ENCODE measurements around the gene AACS.

Gene AACS

DNA sequence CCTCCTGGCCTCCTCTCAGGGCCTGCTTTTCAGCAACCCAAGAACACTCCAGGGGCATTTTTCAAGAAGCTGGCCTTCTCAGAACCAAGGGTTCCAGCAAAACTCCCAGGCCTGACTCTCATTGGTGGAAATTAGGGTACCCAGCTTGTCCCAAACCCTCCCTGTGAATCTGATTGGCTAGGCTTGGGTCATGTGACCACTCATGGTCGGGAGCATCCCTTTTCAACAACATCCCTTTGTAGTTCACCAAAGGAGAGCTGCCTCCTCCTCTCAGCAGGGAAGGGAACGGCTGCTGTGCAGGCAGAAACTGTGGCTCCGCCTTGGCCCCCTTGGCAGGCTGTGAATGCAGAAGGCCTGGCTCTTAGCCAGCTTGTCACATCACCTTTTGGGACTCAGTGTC, 94.5 kb downstream of the AACS start:
- no peak for DNase-seq

DNA sequence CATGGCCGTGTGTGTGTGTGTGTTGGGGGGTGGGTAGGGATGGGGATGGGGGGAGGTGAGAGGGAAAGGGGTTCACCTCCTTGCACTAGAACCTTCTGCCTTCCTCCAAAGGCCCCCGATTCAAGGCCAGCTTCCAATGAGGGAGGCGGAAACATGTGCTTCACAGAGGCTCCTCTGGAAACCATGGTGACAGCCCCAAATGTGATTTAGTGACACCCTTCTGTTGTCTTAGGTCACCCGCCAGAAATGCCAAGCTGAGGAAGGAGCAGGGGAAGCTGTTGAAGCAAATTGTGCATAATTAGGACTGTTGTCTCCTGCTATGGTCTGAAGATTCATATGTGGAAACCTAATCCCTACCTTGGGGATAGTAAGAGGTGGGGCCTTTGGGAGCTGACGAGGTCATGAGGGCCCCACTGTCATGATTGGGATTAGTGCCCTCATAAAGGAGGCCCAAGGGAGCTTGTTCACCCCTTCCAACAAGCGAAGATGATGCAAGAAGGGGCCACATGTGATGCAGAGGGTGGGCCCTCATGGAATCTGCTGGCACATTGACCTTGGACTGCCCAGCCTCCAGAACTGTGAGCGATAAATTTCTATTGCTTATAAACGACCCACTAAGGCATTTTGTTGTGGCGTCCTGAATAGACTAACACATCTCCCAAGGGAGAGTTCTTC, 95.2 kb downstream of the AACS start:
- no peak for DNase-seq

DNA sequence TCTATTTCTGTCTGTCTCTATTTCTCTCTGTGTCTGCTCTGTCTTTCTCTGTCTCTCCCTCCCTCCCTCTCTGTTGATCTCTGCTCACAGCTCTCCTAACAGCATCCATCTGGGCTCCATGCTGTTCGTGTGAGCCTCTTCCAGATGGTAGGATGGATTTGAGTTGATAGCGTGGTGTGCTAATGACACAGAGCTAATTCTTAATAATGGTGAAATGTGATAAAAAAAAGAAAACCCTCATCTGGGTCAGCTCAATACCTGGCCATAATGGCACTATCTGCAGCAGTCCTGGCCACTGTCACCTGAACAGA, 96.4 kb downstream of the AACS start:
- no peak for DNase-seq

DNA sequence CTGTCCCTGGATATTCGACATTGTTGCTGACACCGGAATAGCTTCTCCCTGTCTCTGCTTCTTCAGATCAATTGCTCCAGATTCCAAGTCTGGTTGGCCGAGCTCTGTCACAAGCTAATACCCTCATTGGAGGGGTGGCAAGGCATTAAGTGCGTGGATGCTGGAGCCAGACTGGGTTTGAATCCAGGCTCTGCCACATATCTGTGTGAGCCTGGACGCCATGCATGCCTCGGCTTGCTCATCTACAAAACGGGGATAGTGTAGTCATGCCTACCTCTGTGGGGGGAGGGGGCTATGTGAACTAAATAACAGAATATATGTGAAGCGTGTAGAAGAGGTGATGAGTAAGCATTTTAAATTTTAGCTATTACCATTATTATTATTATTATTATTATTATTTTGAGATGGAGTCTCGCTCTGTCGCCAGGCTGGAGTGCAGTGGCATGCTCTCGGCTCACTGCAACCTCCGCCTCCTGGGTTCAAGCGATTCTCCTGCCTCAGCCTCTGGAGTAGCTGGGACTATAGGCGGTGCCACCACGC, 97.3 kb downstream of the AACS start:
- no peak for DNase-seq

DNA sequence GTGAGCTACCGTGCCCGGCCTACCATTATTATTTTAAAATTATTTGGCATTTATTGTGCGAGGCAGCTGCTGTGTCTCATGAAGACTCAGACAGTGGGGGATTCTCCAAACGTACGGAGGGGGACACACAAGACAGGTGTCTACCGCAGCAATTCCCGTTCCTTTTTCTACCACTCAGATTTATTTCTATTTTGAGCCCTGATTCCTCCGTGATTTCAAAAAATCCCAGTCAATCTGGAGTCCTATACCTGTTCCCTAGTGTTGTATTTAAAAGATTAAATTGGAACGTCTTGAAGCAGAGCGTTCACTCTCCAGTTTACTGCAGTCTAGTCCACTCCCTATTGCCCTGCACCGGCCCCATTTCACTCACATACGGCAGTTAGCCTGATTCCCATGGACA, 97.9 kb downstream of the AACS start:
- no peak for DNase-seq

DNA sequence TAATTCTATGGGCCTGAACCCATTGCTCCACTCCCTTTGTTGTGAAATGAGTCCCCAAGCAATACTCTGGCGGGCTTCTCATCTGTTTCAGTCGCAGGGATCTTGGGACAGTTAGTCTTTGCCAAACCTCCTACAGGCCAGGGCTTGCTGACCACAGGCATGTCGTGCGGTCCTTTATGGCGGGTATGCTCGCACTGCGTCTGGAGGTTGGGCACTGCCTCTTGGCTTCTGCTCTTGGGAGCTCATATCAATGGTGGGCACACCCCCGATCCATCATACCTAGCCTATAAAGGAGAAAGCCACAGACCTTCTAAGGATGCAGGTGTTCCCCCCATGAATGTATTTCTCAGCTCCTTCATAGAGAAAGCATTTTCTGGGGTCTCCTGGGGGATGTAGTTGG, 99.3 kb downstream of the AACS start:
- no peak for DNase-seq

DNA sequence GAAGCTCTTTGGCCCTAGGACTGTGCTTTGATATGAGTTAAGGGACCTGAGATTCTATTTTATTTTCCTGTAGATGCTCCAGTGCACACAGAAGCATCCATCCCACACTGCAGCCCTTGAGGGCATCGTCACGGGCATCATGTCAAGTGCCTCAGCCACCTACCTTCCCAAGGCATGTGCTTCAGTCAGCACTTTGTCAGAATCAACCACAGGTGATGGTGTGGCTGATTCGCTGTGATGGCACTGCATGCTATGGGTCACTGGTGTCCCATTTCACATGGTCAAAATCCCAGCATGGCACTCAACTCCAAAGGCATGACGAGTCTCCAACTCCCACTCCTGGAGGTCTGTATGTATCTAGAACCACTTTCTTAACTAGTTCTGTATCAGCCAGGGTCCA, 100.8 kb downstream of the AACS start:
- no peak for DNase-seq

DNA sequence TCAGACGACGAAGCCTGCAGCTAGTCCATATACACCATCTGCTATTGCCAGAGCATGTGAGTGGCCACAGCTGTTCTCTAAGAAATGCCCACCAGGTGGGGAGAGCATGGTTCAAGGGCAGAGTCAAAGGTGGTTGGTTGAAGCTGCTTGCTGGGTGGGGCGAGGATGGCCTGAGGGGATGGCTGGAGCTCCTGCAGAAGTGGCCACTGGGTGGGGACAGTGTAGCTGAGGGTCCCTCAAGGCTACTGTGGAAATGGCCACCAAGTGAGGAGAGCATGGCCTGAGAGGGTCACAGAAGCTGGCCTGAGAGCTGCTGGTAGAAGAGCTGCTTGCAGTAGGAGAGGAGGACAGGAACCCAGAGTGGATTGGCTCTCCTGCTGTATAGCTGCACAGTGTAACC, 102.4 kb downstream of the AACS start:
- no peak for DNase-seq

DNA sequence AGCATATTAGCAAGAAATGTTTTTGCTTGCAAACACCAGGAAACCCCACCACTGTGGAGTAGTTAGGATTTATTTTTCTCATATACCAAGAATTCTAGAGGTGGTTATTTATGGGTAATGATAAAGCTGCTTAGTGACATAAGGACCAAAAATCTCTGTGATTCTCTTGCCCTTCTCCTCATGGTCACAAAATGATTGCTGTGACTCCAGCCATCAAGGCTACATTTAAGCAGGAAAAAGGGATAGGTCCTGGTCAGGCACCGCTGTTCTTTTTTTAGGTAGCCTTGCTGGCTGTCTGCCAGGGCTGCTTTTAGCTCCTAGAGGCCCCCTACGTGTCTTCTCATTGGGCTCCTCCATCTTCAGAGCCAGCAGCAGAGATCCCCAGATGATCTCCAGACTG, 104.2 kb downstream of the AACS start:
- DNase-seq, result no peak

DNA sequence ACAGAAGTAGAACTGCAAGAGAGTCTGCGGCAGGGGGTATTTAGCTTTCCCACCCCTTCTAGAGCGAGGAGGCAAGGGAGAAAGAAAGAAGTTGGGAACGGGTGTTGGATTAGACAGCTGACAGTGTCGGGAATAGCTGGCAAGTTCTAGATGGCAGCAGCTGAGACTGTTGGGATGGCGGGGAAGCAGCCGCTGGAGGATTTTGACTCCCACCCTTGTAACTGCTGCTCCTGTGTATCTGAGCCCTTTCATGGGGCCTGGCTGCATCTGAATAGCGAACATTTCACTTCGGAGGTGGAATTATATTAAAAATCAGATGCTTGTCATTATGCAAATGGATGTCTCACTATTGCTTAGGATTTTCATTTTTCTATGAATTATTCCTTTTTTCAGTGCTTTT, 104.6 kb downstream of the AACS start:
- DNase-seq, result no peak

DNA sequence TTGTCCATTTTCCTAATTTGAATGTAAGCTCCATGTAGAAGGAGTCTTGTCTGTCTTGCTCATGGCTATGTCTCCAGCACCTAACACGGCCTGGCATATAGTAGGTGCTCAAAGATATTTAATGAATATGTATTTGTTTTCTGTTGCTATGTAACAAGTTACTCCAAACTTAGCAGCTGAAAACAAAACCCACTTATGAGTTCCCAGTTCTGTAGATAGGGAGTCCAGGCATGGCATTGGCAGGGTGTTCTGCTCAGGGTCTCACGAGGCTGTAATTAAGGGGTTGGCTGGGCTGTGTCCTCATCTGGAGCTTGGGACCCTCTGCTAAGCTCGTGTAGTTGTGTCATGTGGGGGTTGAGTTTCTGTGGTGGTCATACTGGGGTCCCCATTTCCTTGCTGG, 106.0 kb downstream of the AACS start:
- DNase-seq, result no peak

DNA sequence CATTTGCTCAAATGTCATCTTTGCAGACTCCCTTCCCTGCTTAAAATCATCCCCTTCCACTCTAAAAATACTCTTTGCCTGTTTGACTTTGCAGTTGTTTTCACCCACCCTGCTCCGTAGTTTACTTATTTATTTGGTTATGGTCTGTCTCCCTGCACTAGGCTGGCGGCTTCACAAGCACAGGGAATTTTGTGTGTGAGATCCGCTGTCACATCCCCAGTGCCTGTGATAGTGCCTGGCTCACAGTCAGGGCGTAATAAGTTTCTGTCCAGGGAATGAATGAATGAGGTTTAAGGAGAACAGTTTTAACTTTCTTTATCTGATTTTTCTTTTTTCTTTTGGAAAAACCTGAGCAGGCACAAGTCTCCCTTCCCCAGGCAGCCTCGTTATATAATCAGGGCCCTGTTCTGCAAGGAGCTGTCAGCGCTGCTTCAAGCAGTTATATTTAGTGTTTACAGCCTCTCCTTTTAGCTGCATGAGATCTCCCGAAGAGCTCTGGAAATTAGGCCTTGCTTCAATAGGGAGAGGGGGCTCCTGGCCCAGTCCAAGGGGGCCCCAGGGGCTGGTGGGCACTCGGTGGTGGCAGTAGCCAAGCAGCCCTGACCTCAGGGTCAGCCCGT, 107.1 kb downstream of the AACS start:
- no peak for DNase-seq

DNA sequence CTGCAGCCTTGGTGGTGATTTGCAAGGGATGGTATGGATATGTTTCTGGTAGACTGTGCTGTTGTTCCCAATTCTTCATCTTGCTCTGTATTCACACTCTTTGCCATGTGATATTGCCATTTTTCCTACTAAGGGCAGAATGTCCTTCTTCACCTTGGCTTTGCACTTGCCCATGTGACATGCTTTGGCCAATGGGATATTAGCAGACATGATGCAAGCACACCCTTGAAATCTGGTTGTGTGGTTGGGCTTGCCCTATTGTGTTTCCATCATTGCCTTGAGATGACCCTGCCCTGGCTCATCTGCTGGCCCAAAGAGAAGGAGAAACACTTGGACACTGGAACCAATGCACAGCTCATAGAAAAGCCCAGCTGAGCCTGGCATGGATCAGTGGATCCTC, 110.3 kb downstream of the AACS start:
- no peak for DNase-seq

DNA sequence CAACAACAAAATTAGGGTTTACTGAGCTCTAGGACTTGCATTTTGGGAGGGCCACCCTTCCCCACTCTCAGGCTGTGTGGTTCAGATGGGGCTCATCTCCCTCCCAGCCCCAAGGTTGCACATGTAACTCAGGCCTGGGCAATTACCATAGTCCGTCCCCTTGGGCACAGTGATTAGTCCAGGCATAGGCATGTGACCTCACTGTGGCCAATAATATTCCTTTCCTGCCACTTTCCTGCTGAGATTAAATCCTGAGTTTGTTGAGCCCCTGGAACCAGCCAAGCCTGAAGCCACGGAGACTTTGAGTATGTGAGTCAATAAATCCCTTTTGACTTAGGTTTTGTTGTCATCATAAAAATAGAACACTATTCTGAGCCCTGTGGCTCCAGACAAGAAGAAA, 113.0 kb downstream of the AACS start:
- no peak for DNase-seq

DNA sequence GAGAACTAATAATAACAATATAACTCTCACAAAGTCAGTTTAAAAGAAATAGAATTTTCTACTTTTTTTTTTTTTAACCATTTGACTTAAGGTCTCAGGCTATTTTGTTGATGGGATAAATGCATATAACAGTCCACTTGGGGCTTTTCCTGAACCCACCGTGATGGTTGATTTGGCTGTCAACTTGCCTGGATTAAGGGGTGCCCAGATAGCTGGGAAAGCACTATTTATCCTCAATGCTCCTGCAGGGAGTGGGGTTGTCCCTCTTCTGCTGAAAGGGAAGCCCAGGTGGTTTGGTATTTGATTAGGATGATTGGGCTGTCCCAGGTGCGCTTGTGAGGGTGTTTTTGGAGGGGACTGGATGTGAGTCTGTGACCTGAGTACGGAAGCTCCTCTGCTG, 114.9 kb downstream of the AACS start:
- DNase-seq, result no peak

DNA sequence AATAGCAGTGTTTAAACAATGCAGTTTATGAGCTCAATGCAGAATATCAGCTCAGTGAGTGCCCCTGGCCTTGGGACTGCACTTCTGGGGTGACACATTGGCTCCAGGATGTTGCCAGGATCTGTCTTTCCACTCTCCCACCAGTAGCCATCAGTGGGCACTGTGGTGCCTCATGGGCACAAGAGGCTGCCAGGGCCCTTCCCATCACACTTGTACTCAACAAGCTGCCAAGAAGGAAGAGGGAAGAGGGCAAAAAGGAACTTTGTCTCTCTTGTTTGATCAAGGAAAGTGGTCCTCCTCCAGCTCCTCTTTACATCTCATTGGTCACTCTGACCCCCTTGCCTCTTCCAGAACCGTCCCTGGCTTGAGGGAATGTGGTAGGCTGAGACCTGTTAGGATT, 115.9 kb downstream of the AACS start:
- DNase-seq, result no peak

DNA sequence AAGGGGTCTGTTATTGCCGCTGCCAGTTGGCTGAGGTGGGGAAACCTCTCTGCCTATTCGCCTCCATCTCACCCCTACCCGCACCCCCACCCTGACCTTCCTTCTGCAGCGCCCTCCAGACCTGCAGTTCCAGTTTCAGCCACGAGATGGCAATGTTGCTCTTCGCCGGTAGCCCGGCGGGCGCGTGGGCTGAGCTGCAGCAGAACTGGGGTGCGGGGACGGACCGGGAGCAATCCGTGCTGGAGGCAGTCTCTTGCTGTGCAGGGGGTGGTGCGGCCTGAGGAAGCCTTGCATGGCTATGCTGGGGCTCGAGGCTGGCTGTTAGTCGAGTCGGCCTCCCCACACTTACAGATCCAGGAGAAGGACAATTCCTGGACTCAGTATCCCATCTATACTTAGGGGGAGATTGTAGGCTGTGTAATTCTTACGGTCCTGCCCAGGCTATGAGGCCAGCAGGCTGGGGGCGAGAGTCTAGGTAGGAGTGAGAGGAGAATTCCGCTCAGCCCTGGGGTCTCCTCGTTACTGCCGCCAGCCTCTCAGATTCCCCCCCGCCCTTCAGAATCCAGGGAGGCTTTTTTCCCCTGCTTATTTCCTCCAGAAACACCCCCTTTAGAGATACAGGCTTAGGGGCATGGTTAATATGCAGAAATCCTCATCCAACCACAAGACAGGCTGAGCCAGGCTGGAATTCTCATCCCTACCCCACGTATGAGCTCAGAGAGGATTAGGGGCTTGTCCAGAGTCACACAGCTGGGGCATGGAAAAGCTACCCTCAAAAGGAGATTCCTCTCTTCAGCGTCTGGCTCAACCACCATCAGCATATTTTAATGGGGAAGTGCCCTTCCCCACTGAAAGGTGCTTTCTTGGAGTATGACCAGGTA, 118.2 kb downstream of the AACS start:
- peak; percentile 58 for DNase-seq

DNA sequence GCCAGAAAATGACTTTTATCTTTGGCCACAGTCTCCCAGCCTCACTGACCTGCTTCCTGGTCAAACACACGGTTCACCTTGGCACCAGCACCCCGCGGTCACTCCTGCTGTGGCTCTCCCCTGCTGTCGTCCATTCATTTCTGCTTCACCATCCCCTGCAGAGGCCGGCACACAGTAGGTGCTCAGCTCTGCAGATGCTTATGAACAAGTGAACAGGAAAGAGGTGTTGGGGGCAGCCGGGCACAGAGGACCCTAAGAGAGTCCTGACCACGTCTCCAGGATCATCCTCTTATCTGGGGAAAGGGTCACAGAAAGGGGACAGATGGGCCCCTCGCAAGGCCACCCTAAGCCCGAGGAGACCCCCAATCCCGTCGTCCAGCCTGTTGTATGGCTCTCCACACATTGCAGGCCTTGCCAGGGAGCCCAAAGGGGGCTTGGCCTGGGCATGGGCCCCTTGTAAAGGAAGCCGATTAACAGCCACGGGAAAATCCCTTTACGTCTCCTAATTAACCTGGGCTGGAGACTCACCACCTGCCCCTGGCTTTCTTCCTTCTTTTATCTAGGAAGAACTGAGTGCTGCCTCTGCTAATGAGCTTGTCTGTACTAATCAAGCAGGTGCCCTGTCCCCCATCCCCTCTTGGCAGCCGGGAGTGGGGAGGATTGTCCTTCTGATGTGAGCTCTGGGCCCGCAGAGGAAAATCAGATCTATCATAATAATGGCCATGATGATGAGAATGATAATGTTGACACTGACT, 119.2 kb downstream of the AACS start:
- DNase-seq, result no peak

DNA sequence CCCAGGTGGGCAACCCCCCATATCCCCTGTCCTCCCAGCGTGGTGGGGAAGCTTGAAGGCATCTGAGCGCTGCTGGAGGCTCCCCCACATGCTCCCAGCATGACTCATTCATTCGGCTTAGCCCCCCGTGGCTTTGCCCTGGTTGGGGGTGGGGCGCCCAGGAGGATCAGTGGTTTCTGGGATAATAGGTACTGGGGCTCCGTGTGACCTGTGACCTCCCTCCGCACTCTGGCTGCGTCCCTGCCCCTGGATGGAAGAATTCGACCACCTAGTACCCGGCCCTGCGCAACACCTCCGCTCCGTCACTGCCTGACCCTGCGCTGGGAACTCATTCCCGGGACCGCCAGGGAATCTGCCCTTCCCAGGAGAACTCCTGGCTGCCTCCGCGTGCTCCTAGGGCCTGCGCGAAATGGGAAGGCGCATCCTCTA, 120.1 kb downstream of the AACS start:
- no peak for DNase-seq

DNA sequence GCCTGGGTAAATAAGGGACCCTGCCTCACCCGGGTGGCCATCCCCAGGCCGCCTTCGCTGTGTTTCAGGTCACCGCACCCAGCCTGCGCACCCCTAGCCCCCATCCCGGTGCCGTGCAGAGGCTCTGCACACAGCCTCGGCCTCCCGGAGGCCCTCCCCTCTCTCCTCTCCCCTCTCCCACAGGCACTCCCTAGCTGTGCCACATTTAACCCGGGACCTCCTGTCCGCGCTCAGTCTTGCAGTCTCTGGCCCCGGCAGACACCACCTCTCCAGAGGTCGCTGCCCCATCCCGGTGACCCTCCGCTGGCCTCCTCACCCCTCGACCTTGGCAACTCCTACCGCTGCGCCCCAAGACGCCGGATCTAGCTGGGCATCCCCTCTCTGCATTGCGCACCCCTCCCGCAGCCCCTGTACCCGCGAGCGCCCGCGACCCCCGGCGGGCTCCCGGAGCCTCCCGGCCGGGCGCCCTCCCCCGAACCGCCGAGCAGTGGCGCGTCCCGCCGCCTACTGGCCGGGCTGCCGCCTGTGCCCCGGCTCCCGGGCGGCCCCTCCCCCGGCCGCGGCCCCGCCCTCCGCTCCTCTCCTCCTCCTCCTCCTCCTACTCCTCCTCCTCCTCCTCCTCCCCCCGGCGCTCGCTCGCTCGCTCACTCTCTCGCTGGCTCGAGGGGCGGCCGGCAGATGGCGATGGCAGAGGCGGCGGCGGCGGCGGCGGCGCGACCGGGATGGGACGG, 120.7 kb downstream of the AACS start, which contains the start of gene TMEM132B:
TSS of gene TMEM132B (plus strand) at position 647 of the 731 bp plus-strand sequence.
- peak; percentile 37 for DNase-seq

DNA sequence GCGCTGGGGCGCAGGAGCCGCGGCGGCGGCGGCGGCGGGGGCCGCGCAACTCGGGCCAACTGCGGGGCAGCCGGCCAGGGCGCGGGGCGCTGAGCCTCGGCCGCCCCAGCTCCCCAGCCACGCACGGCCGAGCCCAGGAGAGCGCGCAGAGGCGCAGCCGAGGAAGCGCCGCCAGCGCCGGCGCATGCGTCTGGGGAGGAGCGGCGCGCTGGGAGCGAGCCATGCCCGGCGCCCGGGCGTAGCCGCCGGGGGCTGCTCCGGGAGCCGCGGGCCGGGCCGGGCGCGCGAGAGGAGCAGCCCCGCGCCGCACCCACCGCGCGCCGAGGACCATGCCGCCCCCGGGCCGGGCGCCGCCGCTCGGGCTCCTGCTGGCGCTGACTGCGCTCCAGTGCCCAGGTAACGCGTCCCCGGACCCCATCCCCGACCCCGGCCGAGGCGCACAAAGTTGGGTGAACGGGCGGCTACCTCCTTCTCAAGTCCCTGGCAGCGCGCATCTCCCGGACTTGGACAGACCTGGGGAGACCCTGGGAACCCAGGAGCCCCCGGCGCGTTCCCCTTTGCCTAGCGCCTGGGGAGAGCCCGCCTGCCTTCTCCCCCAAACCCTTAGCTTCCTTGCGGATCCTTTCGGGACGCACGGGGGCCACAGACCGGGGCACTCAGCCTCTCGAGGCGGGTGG, 121.4 kb downstream of the AACS start:
- DNase-seq, result no peak

Measured in GOT3 (cell line).